Measurements from ENCODE around the gene PHACTR3.
"Not testable (repeated sequence)": the region's sequence is repeated elsewhere in the genome, so short reads cannot be mapped to it uniquely, and the experiment has no call there.

PHACTR3 gene

DNA sequence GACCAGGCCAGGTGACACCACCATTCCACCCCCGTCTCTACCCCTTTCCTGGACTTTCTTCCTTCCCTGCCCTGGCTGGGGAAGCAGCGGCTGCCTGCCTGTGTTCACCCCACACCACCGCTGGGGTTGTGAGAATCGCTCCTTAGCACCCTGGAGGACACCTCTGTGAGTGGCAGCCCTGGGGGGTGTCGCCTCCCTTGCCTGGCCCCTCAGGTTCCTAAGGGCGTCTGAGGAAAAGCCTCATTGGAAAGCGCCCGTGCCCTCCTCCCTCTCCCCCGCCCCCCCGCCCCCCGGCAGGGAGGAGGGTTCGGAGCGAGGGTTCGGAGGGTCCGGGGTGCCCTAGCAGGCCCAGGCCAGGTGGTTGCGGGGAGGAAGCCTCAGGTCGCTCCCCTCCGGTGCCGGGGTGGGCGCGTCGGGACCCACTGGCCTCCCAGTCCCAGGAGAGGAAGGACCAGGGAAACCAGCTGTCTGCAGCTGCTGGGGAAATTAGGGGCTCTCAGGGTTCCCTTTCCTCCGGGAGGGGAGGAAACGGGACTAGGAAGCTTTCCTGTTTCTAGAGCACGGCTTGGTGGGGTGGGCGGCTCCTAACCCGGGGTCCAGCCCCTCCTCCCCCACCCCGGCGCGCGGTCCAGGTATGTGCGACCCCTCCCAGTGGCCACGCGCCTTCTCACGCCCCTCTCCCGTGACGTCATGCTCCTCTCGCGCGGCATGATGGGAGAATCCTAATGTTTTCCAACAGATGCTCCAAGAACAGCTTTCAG lies at the start of gene PHACTR3:
PHACTR3 (plus strand) TSS at position 760 of the 761 bp plus-strand sequence. CDS start 475 bp downstream, outside the sequence.
- no peak for DNase-seq

GRCh38 chr20:59557733-59558529 lies 46.4 kb upstream of the PHACTR3 start:
- not testable (repeated sequence) for DNase-seq

DNA sequence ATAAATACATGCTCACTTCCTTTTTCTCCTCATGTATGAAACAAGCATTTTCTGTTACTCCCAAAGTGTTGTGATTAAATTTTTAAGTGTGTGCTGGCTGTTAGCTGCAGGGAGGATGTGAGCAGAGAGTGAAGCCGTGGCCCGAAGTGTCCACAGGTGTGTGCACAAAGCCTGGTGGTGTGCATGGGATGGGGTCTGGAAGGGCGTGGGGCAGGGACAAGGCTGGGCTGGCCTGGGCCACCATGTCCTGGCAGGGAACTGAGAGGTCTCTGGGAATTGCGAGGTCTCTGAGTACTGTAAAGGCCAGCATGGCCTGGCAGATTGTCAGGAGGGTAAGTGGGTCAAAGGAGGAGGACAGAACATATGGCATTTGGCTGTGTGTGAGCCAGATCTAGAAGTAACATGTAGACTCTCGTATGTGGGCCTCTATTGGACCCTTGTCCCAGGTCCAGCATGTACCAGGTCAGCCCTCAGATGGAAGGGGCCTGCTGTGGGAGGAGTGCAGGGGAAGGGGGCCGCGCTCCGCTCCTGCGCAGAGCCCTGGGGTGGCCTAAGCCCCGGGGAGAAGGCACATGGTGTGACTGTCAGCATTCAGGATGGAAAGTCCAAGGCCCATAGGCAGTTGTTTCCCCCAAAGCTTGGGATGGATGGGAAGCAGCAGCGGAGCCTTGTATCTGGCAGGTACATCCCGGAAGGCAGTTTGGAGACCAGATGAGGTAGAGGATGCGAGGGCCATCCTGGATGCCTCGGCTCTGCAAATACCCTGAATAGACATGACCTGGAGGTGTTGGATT lies 45.1 kb upstream of the PHACTR3 start:
- DNase-seq = no peak

GRCh38 chr20:59559863-59560262 lies 44.5 kb upstream of the PHACTR3 start:
- no peak for DNase-seq

DNA sequence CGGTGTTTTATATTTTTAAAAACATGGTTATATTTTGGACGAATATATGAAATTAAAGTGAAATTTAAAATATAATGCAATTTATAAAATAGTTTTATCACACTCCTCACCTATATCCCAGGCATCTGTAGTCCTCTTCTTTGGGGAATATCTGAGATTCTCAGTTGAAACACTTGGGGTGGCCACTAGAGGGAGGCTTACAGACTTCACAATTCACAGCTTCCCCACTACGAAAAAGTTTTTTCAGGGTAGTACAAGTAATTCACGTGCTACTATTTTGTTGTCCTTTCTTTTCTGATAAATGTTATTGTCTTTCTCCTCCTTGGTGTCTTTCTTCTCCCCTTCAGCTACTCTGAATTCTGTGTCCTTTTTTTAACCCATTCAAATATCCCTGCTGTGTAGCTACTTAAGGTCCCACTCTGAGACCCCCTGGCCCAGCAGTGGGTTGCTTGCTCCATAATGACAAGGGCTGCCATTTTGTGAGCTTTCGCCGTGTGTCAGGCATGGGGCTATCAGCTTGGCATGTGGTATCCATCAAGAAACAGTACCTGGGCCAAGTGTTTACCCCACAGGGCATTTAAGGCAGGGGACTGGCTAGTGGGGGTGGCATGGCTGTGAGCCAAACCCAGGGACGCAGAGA lies 43.6 kb upstream of the PHACTR3 start:
- no peak for DNase-seq

DNA sequence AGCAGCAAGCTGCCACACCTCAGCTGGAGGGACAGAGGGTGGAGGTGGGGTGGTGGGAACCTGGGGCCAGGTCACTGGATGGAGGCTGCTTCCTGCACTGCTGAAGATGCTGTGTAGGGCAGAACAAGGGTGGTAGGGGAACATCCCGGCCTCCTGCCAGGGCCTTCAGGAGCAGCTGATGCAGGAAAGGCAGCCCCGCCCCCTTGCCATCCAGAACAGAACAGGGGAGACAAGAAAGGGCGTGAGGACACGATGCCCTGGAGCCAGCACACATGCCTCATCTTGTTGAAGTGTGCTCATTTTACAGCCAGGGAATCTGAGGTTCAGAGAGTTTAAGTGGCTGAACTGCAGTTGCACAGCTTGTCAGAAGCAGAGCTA lies 43.1 kb upstream of the PHACTR3 start:
- no peak for DNase-seq

- DNase-seq = no peak
These were observed 42.6 kb upstream of the PHACTR3 start for GRCh38 chr20:59561614-59562277.

- DNase-seq = no peak
These were observed 40.2 kb upstream of the PHACTR3 start for GRCh38 chr20:59564171-59564570.

DNA sequence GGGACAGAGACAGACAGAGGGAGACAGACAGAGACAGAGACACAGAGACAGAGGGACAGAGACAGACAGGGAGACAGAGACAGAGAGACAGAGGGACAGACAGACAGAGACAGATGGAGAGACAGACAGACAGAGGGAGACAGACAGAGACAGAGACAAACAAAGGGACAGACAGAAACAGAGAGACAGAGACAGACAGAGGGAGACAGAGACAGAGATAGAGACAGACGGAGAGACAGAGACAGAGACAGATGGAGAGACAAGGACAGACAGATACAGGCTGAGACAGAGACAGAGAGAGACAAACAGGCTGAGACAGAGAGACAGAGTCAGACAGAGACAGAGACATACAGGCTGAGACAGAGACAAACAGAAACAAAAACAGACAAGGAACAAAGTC lies 39.4 kb upstream of the PHACTR3 start:
- DNase-seq = no peak

GRCh38 chr20:59565768-59566461 lies 38.4 kb upstream of the PHACTR3 start:
- DNase-seq = no peak

- DNase-seq = no peak
These were observed 37.5 kb upstream of the PHACTR3 start for GRCh38 chr20:59566631-59567524.

DNA sequence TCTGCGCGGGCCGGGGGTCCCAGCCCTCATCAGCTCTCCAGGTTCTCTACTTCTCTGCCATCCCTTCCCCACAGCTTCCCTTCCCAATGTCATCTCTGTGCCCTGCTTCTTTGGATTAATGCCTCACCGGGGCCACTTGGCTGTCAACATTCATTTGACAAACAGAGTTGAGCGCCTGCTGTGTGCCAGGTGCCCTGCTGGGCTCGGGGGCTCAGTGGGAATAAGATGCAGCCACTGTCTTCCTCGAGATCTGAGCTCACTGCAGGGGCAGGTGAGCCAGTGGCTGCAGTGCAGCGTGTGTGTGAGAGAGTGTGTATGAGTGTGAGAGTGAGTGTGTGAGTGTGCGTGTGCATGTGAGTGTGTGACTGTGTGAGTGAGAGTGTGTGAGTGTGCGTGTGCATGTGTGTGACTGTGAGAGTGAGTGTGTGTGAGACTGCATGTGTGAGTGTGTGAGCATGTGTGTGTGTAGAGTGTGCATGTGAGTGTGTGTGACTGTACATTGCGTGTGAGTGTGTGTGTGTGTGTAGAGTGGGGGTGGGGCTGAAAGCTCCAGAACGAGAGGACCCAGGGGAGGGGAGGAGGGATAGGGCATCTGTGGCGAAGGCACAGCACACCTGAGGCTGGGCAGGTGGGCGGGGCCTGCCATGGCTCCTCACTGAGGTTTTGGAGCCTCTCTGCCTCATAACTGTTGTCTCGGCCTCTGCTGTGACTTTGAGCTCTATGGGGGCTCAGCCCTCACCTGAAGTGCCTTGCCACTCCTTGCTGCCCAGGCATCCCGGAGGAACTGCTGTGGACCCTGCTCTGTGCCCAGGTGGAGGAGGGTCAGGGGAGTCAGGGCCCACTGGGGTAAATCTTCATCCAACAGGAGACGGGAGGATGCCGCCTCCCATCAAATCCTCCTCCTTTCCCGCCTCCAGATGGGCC lies 36.5 kb upstream of the PHACTR3 start:
- DNase-seq = no peak

GRCh38 chr20:59568509-59569024 lies 35.8 kb upstream of the PHACTR3 start:
- DNase-seq = no peak

DNA sequence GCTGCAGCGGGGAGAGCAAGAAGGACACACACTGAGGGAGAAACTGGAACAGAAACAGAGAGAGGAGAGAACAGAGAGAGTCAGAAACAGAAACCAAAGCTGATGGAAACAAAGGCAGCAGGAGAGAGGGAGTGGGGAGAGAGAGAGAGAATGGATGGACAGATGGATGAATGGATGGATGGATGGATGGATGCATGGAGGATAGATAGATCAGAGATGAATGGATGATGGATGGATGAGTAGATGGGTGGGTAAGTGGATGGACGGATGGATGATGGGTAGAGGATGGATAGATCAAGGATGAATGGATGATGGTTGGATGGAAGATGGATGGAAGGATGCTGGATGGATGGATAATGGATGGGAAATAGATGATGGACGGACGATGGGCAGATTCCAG lies 35.0 kb upstream of the PHACTR3 start:
- no peak for DNase-seq

DNA sequence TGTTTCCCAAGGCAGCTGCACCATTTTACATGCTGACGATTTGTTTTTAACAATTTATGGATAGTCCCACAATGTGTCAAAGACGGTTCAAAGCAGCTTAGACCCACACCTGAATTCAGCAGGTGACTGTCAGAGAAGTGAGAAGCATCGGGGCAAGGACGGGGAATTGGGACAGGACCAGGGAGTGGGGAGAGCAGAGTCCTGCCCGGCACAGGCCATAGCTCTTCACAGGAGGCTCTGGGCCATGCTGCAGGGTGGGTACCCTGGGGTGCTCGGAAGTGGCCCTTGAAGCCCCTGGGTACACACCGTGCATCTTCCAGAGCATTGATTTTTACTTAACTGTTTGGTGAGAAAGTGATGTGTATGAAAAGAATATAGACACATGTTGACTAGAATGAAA lies 33.2 kb upstream of the PHACTR3 start:
- DNase-seq = no peak

DNA sequence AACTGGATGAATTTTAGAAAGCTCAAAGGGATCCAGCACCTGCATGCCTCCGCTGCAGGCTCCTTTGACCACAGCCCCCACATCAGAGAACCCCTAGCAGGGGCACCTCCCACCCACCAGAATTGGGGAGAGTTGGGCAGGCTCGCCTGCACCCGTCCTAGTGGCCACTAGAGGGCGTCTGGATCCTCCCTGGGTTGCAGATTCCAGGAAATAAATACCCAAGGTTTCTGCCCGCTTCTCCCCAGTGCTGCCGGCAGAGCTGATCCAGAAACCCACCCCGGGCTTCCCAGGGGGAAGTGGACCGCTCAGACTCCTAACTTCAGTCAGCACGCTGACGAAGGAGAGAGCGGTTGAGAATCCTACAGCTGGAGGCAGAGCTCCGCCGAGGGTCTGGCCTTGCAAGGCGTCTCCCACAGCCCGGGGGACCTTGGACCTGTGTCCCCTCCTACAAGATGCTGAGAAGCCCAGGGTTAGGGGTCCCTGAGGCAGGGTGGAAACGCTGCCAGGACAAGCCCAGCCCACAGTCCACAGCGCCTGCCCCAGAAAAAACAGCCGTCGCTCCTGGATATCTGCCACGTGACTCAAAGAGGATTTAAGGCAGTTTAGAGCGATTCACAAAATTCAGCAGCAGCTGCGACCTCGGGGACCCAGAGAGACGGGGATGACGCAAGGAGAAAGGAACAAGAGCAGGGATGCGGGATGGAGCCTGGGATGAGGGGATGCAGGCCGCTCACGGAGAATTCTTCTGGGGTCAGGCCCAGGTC lies 32.6 kb upstream of the PHACTR3 start:
- DNase-seq = peak; percentile 27

GRCh38 chr20:59572515-59572914 lies 31.8 kb upstream of the PHACTR3 start:
- no peak for DNase-seq

DNA sequence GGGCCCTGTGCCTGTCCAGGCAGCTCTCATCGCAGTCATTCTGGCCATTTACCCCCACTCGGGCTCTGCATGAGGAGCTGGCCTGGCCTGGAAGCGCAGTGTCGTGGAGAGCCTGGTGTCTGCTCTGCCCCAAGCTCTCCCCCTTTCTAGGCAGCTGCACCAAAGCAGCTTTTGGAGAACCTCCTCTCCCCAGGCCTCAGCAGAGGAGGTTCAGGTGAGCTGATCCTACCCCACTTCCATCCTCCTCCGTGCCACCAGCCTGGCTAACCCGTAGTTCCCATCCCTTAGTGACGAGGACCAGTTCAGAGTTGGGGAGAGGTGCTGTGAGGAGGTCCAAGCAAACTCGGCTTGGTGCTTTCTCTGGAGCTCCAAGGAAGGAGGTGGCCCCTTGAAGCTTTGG lies 30.5 kb upstream of the PHACTR3 start:
- no peak for DNase-seq

Measured in CD4-positive, alpha-beta T cell treated with Interleukin-4 for 4 hours (primary cell).